ENCODE data around the gene CRACR2A.

CRACR2A gene

GRCh38 chr12:3622021-3622821 is 130.7 kb downstream of the CRACR2A start:
- DNase-seq (ENCODE audit: low read depth in 2 of 2), result no peak

- no peak for DNase-seq (ENCODE audit: low read depth in 2 of 2)
These were observed 132.1 kb downstream of the CRACR2A start for GRCh38 chr12:3620856-3621255.

GRCh38 chr12:3617565-3617964 is 135.3 kb downstream of the CRACR2A start:
- no peak for DNase-seq (ENCODE audit: low read depth in 2 of 2)

- no peak for DNase-seq (ENCODE audit: low read depth in 2 of 2)
These were observed 137.0 kb downstream of the CRACR2A start for GRCh38 chr12:3615862-3616261.

GRCh38 chr12:3614806-3615466 is 138.0 kb downstream of the CRACR2A start:
- DNase-seq (ENCODE audit: low read depth in 2 of 2), result no peak

- DNase-seq (ENCODE audit: low read depth in 2 of 2), result no peak
These were observed 139.1 kb downstream of the CRACR2A start for GRCh38 chr12:3613641-3614395.

- DNase-seq (ENCODE audit: low read depth in 2 of 2), result no peak
These were observed 140.8 kb downstream of the CRACR2A start for GRCh38 chr12:3611860-3612703.

- DNase-seq (ENCODE audit: low read depth in 2 of 2), result no peak
These were observed 145.1 kb downstream of the CRACR2A start for GRCh38 chr12:3607821-3608220.

GRCh38 chr12:3607039-3607720 is 145.7 kb downstream of the CRACR2A start:
- no peak for DNase-seq (ENCODE audit: low read depth in 2 of 2)

- DNase-seq (ENCODE audit: low read depth in 2 of 2), result no peak
These were observed 146.8 kb downstream of the CRACR2A start for GRCh38 chr12:3606128-3606527.

- no peak for DNase-seq (ENCODE audit: low read depth in 2 of 2)
These were observed 147.2 kb downstream of the CRACR2A start for GRCh38 chr12:3605692-3606091.

- no peak for DNase-seq (ENCODE audit: low read depth in 2 of 2)
These were observed 147.9 kb downstream of the CRACR2A start for GRCh38 chr12:3604748-3605586.

- no peak for DNase-seq (ENCODE audit: low read depth in 2 of 2)
These were observed 148.6 kb downstream of the CRACR2A start for GRCh38 chr12:3604286-3604685.

GRCh38 chr12:3603576-3603975 is 149.3 kb downstream of the CRACR2A start:
- DNase-seq (ENCODE audit: low read depth in 2 of 2), result no peak

GRCh38 chr12:3602488-3602887 is 150.4 kb downstream of the CRACR2A start:
- no peak for DNase-seq (ENCODE audit: low read depth in 2 of 2)

- no peak for DNase-seq (ENCODE audit: low read depth in 2 of 2)
These were observed 151.3 kb downstream of the CRACR2A start for GRCh38 chr12:3601461-3602150.

- no peak for DNase-seq (ENCODE audit: low read depth in 2 of 2)
These were observed 152.0 kb downstream of the CRACR2A start for GRCh38 chr12:3600951-3601350.

GRCh38 chr12:3600039-3600720 is 152.7 kb downstream of the CRACR2A start:
- no peak for DNase-seq (ENCODE audit: low read depth in 2 of 2)

All from stimulated activated CD4-positive, alpha-beta T cell treated with anti-CD3 and anti-CD28 coated beads, Interleukin-1b, Interleukin-23, amount 100 ng/mL, for 4 hours (primary cell).